GM18907 (cell line): Measurements from ENCODE around the gene VRK2.
"Not testable (repeated sequence)": the region's sequence is repeated elsewhere in the genome, so short reads cannot be mapped to it uniquely, and the experiment has no call there.

Source experiments
- ATAC-seq: cut with Tn5 transposase; IDR thresholded peaks from one replicate; pipeline ENCODE4 v1.9.1; 2021; ENCODE audit warnings: mild to moderate bottlenecking, moderate library complexity; ENCODE audit not compliant: unreplicated experiment

The VRK2 gene

GRCh38 chr2:58156780-58157179, 110.2 kb downstream of the VRK2 start:
- no peak for ATAC-seq

GRCh38 chr2:58157754-58158153, 111.1 kb downstream of the VRK2 start:
- ATAC-seq, result no peak

- no peak for ATAC-seq
Measured at GRCh38 chr2:58158481-58158880, 111.9 kb downstream of the VRK2 start.

- ATAC-seq, result no peak
Measured at GRCh38 chr2:58163913-58164312, 117.3 kb downstream of the VRK2 start.

- not testable (repeated sequence) for ATAC-seq
Measured at GRCh38 chr2:58168130-58168529, 121.5 kb downstream of the VRK2 start.

- not testable (repeated sequence) for ATAC-seq
Measured at GRCh38 chr2:58169845-58170244, 123.2 kb downstream of the VRK2 start.

GRCh38 chr2:58170334-58170933, 123.8 kb downstream of the VRK2 start:
- ATAC-seq, result not testable (repeated sequence)

GRCh38 chr2:58171831-58172230, 125.2 kb downstream of the VRK2 start:
- not testable (repeated sequence) for ATAC-seq

- not testable (repeated sequence) for ATAC-seq
Measured at GRCh38 chr2:58177187-58177586, 130.6 kb downstream of the VRK2 start.

- ATAC-seq, result not testable (repeated sequence)
Measured at GRCh38 chr2:58180175-58180574, 133.6 kb downstream of the VRK2 start.

- ATAC-seq, result no peak
Measured at GRCh38 chr2:58180635-58181034, 134.0 kb downstream of the VRK2 start.

GRCh38 chr2:58182527-58182926, 135.9 kb downstream of the VRK2 start:
- no peak for ATAC-seq

- ATAC-seq, result no peak
Measured at GRCh38 chr2:58186501-58186900, 139.9 kb downstream of the VRK2 start.

- ATAC-seq, result not testable (repeated sequence)
Measured at GRCh38 chr2:58187022-58187421, 140.4 kb downstream of the VRK2 start.

GRCh38 chr2:58194458-58194857, 147.9 kb downstream of the VRK2 start:
- ATAC-seq, result no peak

GRCh38 chr2:58195662-58196061, 149.1 kb downstream of the VRK2 start:
- no peak for ATAC-seq

- no peak for ATAC-seq
Measured at GRCh38 chr2:58197894-58198293, 151.3 kb downstream of the VRK2 start.

- no peak for ATAC-seq
Measured at GRCh38 chr2:58202404-58202803, 155.8 kb downstream of the VRK2 start.

GRCh38 chr2:58203018-58203417, 156.4 kb downstream of the VRK2 start:
- ATAC-seq, result no peak

- no peak for ATAC-seq
Measured at GRCh38 chr2:58204195-58204959, 157.8 kb downstream of the VRK2 start.

- no peak for ATAC-seq
Measured at GRCh38 chr2:58206785-58207184, 160.2 kb downstream of the VRK2 start.

GRCh38 chr2:58207189-58207588, 160.6 kb downstream of the VRK2 start:
- ATAC-seq, result no peak
